ENCODE data around the gene TJP3.

TJP3 gene

DNA sequence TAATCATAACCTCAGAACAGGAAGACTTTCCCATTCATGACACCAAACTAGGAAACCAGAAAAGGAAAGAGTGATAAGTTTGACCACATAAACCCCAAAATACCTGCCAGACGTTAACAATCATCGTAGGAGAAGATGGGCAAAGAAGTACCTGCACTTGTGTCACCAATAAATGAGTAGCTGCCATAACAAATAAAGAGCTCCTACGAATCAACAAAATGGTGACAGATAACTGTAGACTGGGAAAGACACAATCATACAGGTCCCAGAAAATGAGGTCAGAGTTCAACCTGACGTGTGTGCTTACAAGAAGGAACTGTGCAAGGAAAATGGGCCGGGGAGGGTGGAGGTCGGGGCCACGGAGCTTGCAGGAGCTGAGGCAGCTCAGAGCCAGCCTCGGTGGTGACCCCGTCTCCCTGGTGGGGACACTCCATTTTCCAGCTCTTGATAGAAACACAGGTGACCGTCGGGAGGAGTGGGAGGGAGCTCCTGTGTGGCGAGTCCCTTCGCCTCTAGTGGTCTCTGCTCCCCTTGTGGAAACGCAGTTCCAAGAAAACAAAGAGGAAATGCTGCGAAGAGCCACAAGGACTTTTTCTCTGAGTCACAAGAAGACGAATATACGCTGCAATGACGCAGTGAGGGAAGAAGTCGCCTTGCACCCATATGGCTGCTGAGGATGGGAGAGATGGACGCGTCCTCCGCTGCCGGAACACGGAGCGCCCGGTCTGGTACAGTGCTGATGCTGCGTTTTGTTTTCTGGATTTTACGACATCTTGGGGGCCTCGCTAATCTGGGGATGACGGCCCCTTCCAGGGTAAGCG lies 17.4 kb upstream of the TJP3 start:
- DNase-seq (ENCODE audit: low read depth in 2 of 2): no peak

DNA sequence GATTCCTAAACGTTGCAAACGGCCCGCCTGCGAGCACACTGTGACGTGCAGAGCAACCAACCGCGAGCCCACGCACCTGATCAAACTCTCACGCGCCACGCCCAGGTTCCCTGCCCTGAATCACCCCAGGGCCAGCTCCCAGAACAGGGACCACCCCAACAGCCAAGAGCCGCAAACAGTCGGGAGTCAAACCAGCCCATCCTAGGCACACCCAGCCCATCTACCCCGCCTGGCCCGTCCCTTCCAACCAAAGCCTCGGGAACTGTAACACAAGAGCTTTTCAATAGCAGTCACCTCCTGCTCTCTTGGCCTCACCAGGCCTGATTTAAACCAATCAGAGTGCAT lies 16.8 kb upstream of the TJP3 start:
- DNase-seq (ENCODE audit: low read depth in 2 of 2): no peak

DNA sequence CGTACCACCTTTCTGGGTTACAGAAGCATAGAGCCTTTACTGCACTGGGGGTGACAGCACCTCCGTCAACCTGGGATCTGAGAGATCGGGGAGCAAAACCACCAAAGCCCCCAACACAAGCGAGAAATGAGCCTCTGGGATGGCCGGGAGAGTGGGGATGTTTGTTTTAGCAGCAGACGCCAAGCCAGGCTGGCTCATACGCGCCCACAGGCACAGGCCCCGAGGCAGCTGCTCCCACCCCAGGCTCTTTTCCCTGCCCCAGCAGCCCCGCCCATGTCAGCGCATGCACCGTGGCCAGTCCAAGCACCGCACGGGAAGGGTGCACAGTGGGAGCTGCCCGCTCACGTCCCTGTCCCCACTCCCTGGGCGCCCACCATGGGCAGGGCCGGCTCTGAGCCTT lies 16.5 kb upstream of the TJP3 start:
- DNase-seq (ENCODE audit: low read depth in 2 of 2): no peak

DNA sequence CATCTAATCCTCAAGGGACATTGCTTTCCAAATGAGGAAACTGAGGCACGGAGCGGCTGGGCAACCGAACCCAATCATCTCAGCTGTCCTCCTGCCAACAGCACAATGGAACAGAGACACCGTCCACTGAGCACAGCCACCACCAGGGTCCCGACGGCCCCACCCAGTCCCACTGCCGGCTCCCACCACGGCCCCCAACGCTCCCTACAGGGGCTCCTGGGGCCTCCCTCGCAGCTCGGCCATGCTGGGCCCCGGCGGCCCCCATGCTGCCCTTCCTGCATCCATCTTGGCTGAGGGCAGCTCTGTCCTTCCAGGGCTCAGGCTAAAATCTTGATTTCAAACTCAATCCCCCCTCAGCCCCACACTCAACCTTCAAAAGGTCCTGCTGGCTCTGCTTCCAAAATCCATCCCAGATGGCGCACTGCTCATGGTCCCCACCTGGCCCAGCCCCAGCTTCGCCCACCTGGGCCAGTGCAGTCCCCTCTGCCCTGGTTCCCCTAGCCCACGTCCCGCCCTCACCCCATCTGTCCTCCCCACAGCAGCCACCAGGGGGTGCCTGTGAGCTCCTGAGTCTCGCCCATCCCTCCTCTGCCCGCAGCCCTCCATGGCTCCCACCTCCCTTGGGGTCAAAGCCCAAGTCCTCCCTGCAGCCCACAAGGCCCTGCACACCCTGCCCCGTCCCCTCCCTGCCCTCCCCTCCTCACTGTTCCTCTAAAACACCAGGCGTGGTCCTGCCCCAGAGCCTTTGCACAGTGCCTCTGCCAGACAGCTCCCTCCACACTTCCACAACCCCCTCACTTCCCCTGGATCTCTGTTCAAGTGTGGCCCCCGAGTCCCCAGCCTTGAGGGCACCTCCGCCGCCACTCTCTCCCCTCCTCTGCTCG lies 15.8 kb upstream of the TJP3 start:
- DNase-seq (ENCODE audit: low read depth in 2 of 2): peak in 1 of 2 experiments; percentile 40

DNA sequence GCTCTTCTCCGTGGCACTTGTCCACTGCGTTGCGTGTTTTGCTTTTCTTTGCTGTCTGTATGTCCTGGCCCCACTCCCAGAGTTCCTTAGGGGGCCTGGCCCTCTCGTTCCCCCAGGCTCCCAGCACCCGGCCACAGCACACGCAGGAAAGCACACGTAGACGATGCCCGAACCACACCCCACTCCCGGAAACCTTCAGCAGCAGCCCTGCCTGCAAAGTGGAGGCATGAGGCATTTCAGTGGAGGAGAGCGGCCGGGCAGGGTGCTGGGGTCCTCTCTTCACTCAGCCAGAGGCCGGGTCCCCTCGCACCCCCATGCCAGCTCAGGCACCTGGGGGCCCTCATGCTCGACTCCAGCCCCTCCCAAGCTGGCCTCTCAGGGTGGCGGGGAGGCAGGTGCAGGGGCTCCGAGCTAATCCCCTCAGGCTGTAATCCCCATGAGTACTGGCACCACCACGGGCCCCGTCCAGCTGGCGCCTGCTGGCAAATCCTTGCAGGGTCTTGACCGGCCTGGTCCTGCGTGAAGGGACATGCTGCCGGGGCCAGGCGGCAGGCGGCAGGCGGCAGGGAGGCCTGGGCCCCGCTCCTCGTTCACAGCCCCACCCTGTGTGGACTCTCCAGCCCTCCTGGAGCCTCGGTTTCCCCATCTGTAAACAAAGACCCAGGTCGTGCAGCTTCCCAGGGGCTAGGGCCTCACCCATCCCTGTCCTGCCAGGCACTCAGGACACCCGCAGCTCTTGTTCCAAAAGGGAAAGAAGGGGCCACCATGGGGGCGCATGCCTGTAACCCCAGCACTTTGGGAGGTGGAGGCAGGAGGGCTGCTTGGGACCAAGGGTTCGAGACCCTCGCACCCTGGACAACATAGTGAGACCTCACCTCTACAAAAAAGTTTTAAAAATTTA lies 14.9 kb upstream of the TJP3 start:
- DNase-seq (ENCODE audit: low read depth in 2 of 2): no peak

DNA sequence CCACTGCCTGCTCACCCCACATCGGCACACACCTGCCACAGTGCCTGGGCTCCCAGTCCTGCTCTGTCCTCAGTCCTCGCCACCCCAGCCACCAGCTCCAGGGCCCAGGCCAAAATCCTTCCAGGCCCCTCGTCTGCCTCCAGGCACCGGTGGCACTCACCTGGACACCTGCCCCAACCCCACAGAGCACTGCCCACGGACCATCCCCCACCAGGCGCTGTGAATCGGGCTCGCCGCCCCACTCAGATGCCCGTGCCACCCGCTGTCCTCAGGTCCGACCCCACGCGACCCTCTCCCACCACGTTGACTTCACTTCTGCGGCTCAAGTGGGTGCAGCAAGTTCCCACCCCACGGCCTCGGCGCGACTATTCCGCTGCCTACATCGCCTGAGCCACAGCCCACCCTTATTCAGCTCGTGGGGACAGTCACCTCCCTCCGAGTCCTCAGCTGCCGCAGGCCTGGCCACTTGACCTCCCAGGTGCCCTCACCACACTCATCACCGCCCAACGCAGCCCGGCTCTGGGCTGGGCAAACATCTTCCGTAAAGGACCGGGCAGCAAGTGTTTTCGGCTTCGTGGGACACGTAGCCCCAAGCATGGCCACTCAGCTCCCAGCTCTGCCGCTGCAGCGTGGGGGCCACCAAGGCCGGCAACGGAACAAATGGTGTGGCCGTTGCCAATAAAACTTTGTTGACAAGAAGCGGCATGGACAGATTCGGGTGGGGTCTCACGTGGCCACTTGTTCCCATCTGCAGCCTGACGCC lies 13.6 kb upstream of the TJP3 start:
- no peak for DNase-seq (ENCODE audit: low read depth in 2 of 2)

DNA sequence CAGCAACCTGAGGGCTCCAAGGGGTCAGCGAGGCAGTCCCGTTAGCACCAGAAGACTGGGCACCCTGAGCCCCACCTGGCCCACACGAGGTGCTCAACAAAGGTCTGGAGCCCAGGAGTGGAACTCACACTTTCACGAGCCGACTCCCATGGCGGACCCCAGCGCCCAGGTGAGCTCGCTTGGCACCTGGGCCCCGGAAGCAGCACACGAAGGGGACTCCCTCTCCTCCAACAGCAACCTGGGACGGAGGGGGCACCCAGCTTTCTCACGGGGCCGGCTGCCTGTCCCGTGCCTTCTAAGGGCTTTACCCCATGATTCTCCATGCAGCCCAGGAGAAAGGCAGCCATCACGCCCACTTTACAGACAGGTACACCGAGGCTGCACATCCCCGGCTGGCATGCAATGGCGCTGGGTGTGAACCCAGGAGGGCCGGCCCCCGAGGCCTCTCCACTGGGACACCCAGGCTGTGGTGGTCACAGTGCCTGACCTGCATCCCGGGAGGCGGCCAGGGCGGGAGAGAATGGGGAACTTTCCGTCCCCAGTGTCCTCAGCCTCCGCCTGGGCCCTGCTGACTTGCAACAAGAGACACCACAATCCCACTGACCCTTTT lies 13.0 kb upstream of the TJP3 start:
- no peak for DNase-seq (ENCODE audit: low read depth in 2 of 2)

DNA sequence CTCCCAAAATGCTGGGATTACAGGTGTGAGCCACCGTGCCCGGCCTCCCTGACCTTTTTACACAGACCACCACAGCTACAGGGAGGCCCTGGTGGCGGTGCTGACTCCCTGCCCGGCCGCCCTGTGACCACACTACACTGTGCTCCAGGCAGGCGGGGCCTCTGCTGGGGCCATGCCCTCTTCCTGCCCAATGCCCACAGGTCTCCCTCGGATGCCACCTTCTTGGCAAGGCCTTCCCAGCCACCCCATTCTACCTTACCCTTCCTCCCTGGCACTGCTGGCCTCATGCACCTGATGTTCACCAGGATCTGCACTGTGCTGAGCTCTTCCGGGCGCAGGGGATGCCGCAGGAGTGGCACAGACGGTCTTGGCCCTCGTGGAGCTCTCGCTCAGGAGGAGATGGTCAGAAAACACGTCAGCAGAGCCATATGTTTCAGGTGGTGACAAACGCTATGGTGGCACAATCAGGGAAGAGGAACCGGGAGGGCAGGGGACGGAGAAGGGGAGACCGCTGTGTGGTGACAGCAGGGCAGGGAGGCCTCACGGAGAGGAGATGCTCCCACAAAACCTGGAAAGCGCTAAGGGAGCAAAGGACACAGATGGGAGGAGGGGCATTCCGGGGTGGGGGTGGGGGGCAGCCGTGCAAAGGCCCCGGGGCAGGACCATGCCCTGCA lies 12.1 kb upstream of the TJP3 start:
- DNase-seq (ENCODE audit: low read depth in 2 of 2): no peak

DNA sequence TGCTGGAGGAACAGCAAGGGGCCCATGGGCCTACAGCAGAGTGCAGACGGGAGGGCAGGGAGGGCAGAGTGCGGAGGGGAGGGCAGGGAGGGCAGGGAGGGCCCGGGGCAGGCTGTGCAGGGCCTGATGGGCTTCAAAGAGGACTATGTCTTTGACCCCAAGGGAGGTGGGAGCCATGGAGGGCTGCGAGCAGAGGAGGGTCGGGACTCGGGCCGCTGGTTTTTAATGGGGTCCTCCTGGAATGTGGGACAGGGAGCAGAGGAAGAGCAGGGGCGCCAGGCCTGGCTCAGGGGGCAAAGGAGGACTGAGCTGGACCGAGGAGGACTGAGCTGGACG lies 11.6 kb upstream of the TJP3 start:
- no peak for DNase-seq (ENCODE audit: low read depth in 2 of 2)

DNA sequence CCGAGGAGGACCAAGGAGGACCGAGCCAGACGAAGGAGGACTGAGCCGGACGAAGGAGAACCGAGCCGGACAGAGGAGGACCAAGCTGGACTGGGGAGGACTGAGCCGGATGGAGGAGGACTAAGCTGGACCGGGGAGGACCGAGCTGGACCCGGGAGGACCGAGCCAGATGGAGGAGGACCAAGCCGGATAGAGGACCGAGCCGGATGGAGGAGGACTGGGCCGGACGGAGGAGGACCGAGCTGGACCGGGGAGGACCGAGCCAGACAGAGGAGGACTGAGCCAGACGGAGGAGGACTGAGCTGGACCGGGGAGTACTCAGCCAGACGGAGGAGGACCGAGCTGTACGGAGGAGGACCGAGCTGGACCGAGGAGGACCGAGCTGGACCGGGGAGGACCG lies 11.1 kb upstream of the TJP3 start:
- no peak for DNase-seq (ENCODE audit: low read depth in 2 of 2)

DNA sequence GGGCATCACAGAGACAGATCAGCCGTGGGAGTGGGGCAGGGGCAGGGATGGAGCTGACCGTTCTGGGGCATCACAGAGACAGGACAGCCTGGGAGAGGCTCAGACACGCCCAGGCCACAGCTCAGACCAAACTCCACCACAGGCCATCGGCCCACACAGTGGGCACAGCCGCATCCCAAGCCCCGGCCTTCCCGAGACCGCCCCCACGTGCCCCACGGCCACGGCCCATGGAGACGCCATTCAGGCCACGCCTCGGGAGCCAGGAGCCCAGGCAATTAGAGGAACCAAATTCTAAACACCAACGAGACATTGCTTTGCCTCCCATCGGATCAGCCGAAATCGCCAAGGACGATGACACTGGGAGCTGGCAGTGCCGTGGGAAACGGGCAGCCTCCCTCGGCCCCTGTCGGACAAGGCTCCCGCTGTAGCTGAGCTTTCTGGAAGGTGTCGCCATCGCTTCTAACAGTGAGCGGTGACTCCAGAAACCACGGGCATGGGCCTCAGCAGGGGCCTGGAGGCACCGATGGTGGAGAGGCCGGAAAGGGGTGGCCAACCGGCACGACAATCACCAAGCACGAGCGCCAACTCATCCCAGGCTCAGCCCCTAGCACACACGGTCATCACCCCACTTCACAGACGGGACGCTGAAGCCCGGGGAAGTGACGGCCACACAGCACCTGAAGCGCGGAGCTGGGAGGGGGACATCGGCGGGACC lies 10.4 kb upstream of the TJP3 start:
- no peak for DNase-seq (ENCODE audit: low read depth in 2 of 2)

DNA sequence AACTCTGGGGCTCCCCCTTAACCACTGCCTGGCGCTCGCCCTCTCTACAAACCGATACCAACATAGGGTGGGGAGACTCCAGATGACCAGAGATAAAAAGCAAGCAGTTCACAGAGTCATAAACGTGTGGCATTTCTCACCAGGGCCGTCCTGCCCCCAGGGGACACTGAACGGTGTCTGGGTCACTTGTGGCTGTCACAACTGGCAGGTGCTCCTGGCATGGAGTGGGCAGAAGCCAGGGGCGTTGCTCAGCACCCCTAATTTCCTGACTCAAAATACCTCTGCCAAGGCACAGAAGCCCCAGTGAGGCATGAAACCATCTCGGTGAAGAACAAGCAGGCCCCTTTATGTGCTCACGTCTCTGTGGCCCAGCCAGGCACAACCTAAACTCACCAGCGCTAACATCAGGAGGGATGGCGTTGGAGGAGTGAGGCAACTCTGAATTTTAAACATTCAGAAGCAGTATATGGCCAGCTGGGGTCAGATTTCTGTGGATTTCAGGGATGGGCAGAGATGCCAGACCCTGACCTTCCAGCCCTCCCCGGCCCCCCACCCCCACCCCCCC lies 9.7 kb upstream of the TJP3 start:
- DNase-seq (ENCODE audit: low read depth in 2 of 2): no peak

DNA sequence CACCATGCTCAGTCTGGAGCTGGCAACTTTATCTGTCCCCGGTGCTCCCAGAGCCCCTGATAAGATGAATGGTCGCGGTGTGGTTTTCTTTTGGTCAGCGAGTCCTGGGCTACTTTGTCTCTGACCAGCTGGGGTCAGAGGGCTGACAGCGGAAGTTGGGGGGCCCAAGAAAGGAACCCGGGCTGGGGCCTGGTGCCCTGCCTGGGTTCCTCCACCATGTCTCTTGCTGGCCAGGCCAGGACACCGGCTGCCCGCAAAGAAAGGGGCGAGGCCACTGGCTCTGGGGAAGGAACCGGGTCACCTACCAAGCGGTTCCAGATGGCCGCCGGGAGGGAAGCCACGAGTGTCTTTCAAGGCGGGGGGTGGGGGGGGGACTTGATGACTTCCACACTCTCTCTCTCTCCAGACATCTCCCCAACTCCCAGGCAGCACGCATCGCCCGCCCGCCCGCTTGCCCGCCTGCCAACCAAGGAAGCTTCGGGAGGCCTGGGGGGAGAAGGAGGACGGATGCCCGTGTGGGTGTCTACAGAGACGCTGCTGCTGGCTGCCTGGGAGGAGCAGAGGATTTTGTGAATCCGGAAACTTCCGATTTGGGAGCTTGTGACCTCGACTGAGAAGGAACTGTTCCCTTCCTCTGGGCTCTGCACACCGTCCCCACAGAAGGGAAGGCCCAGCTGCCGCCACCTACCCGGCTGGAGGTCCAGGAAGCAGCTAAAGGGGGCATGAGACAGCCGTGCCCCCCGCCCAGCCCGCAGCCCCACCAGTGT lies 9.0 kb upstream of the TJP3 start:
- DNase-seq (ENCODE audit: low read depth in 2 of 2): no peak

DNA sequence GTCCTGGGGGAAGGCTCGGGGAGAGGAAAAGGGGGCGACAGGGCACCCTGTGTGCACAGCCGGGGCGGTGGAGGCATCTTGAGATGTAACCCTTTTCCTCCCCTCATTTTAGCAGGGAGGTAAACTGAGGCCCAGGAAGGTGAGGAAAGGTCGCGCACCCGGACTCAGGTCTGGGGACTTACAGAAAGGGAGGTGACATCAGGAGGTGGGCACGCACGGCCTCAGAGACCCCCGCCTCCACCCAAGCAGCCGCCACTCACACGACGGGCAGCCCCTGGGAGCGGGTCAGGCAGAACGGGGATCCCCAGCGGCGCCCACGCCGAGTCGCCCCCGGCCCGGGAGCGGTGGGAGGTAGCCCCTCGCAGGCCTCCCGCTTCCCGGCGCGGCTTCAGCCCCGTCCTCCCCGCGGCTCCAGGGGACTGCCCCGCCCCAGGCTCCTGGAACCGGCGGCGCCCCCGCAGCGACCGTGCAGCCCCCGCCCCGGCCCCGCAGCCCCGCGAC lies 8.4 kb upstream of the TJP3 start:
- no peak for DNase-seq (ENCODE audit: low read depth in 2 of 2)

DNA sequence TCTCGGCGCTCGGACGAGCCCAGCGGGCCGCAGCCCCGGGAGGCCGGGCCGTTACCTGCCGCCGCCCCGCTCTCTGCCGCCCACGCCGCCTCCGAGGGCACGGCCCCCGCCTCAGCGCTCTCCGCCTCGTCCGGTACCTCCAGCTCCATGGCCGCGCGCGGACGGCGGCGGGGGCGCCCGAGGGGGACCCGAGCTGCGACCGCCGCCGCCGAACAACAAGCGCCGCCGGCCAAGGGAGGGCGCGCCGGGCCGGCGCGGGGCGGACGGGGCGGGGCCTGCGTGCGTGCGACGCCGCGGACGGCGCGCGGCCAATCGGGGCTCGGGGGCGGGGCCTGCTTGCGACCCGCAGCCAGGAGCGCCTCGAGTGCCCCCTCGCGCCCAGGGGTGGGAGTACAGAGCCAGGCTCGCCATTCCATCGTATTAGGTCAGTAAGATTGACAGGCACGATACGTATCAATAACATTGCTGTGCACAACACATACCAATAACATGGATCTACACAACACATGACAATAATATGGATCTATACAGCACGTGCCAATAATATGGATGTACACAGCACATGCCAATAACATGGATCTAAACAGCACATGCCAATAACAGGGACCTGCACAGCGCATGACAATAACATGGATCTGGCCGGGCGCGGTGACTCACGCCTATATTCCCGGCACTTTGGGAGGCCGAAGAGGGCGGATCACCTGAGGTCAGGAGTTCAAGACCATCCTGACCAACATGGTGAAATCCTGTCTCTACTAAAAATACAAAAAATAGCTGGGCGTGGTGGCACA lies 7.7 kb upstream of the TJP3 start, which contains the start of gene PIP5K1C:
PIP5K1C (minus strand) TSS at position 227 of the 791 bp plus-strand sequence; CDS start at position 149, 78 bp downstream.
- peak; percentile 78 to 91 for DNase-seq (ENCODE audit: low read depth in 2 of 2)

DNA sequence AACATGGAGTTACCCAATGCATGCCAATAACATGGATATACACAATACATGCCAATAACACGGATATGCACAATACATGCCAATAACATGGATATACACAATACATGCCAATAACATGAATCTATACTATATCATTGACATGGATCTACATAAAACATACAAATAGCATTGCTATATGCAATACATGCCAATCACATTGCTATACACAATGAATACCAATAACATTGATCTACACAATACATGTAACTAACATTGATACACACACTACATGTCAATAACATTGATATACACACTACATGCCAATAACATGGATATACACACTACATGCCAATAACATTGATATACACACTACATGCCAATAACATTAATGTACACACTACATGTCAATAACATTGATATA lies 7.0 kb upstream of the TJP3 start:
- DNase-seq (ENCODE audit: low read depth in 2 of 2): no peak

DNA sequence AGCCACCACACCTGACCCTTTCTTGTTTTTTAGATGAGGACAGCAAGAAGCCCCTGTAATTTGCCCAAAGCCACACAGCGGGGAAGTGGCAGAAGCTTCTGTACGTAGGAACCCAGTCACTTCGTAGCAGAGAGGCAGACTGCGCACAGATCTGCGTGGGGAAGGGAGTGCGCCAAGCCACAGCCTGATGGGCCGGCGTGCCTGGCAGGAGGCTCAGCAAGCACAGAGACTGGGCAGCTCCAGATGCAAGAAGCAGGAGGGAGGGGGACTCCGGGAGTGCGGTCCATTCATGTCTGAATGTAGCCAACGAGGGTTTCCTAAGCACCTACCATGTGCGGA lies 347 bp upstream of the TJP3 start:
- DNase-seq (ENCODE audit: low read depth in 2 of 2): no peak

All from stimulated activated CD4-positive, alpha-beta T cell treated with anti-CD3 and anti-CD28 coated beads, Interleukin-12 subunit alpha, Interleukin-12 subunit beta, amount 100 ng/mL, for 24 hours (primary cell).